Mucosa of descending colon (tissue), 3 donors: Measurements from ENCODE around the gene ABCG5. TPM values are rescaled to one million over a fixed set of nuclear protein-coding genes. Genes with fewer than 3 reads are reported as not detected.

Source experiments
- ATAC-seq: fragments of 200-7000 bp; cut with Tn5 transposase; one replicate; pipeline ENCODE4 v1.9.1; 2020; ENCODE audit warnings: mild to moderate bottlenecking, moderate library complexity
- DNase-seq, 3 donors: peaks; one replicate each; pipeline ENCODE4 v3.0.0-alpha.2; 2020
- H3K36me3 ChIP-seq: fragments of 200-600 bp; one replicate; pipeline ENCODE4 v1.8.0; 2021; ENCODE audit warnings: low read depth, mild to moderate bottlenecking
- H3K4me1 ChIP-seq: fragments of 200-600 bp; one replicate; pipeline ENCODE4 v1.8.0; 2021; ENCODE audit warnings: low read depth, mild to moderate bottlenecking
- H3K4me3 ChIP-seq: fragments of 200-600 bp; one replicate; pipeline ENCODE4 v1.8.0; 2021; ENCODE audit warnings: mild to moderate bottlenecking
- H3K9me3 ChIP-seq: fragments of 200-600 bp; one replicate; pipeline ENCODE4 v1.8.0; 2021; ENCODE audit warnings: mild to moderate bottlenecking
- intact Hi-C, 2 donors: fragments of 100-400 bp; cut with DNase I in 1 of 2; cut with micrococcal nuclease in 1 of 2; formaldehyde crosslinking; loops; one replicate each; pipeline versions ENCODE4 v1.11.0 to v1.11.1; 2022; cut with DNase I, micrococcal nuclease
- total RNA-seq, 3 donors: library from RNA; stranded (reverse); fragmentation: NEBNext Ultra II Directional in 2 of 3; extraction: Animal tissue kit (Norgen Biotek cat#: 25700) in 2 of 3; gene quantifications; one replicate each; pipeline versions ENCODE4 v1.2.1 to v1.2.4, GENCODE V29; 2021 to 2023
- TF ChIP-seq, protein P1 (sequence below): fragments of 200-600 bp; IDR thresholded peaks from one replicate; pipeline ENCODE4 v1.8.0; 2022; ENCODE audit warnings: antibody characterized with exemption, mild to moderate bottlenecking
- donor health status: DM: no; HTN: no; CAD: no; lungs with moderate emphysema.
- donor health status: DM: no; HTN: no; CAD: no.
- donor health status: DM: no; HTN: yes; CAD: no.

ABCG5 gene
- total RNA-seq, 3 donors from 2014 or later = 0.22 TPM; not detected in 2

DNA sequence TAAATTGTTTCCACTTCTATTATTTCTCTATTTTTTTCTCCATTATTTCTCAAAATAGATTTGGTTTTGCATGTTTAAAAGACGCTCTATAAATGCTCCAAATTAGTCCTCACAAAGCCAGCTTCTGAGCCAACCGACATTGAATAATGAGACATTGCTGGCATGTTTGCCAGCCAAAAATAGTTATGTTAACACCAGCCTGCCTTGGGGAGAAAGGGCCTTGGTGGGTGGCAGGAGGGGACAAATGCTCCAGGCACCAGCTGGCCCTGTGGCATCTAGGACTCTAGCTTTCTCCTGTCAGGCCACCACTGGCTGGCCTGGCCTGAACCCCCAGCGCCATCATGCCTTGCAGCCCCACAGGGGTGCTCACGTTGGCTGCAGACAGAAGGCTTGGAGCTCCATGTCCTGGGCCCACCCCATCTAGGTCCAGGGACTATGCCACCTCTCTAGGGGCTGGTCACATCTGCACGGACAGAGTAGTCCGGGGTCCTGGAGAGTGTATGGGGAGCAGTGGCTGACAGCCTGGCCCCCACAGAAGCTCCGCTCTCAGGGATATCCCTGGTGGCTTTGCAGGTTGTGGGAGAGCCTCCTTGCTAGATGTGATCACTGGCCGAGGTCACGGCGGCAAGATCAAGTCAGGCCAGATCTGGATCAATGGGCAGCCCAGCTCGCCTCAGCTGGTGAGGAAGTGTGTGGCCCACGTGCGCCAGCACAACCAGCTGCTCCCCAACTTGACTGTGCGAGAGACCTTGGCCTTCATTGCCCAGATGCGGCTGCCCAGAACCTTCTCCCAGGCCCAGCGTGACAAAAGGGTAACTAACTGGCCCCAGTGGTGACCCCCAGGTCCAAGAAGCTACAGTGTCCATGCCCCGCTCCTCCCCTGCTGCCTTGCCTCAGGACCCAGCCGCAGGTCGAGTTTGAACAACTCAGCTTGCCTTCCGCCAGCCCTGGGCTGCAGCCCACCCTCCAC, 12.7 kb upstream of the ABCG5 start:
- DNase-seq (no peak), ATAC-seq (no peak)
- H3K4me1 ChIP-seq = no peaks in the 10 kb centered on the region
- H3K9me3 ChIP-seq = no peaks in the 10 kb centered on the region
- intact Hi-C loops = no loop called here
- H3K36me3 ChIP-seq = no peaks in the 10 kb centered on the region
- TF ChIP-seq, protein P1, sequence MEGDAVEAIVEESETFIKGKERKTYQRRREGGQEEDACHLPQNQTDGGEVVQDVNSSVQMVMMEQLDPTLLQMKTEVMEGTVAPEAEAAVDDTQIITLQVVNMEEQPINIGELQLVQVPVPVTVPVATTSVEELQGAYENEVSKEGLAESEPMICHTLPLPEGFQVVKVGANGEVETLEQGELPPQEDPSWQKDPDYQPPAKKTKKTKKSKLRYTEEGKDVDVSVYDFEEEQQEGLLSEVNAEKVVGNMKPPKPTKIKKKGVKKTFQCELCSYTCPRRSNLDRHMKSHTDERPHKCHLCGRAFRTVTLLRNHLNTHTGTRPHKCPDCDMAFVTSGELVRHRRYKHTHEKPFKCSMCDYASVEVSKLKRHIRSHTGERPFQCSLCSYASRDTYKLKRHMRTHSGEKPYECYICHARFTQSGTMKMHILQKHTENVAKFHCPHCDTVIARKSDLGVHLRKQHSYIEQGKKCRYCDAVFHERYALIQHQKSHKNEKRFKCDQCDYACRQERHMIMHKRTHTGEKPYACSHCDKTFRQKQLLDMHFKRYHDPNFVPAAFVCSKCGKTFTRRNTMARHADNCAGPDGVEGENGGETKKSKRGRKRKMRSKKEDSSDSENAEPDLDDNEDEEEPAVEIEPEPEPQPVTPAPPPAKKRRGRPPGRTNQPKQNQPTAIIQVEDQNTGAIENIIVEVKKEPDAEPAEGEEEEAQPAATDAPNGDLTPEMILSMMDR = no peak
- no peak overlapping the region for H3K4me3 ChIP-seq

DNA sequence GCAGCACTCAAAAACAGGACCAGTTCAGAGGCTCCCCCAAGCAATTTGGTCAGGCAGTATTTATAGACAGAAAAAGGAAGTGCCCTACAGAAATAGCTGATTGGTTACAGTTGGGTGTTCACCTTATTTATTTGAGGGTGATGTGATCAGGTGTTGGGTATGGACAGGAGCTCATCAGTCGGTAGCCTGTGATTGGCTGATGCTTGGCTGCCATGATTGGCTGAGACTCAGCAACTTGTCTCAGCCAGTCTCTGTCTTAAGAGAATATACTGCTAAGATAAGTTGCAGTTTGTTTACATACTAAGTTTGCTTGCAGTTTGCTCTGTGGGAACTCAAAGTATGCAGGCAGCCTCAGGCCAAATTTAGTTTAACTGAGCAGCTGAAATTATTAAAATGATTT, 9.6 kb upstream of the ABCG5 start:
- TF ChIP-seq, protein P1 = no peak
- intact Hi-C loops = no loop called here
- peak; percentile 34 for ATAC-seq

DNA sequence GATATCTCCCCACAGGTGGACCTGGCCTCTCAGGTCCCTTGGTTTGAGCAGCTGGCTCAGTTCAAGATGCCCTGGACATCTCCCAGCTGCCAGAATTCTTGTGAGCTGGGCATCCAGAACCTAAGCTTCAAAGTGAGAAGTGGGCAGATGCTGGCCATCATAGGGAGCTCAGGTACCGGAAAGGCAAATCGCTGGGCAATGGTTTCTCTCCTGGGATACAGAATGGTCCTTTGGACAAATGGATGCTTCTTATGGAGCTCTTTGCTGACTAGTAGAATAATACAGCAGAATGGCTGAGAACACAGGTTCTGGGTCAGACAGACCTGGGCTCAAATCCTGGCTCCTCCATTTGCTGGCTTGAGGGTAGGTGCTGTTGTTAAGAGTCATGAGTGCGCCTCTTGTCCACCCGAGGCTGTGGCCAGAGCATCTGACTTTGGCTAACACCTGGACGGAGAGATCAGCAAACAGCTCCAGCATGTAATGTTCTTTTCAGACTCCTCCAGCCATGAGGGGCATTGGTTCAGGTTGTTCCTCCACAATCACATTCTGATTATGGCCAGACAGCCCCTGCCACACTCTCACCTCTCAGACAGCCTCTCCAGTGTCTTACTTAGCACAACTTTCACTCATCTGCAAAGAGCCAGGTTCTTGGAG, 7.6 kb upstream of the ABCG5 start:
- no peak for ATAC-seq
- Histone ChIP-seq H3K4me1 (no peaks in the 10 kb centered on the region), H3K4me3 (no peak overlapping the region), H3K36me3 (no peaks in the 10 kb centered on the region), H3K9me3 (no peaks in the 10 kb centered on the region)
- TF ChIP-seq, protein P1 = no peak
- intact Hi-C loops = no loop called here
- DNase-seq = no peak

More for the DNA sequence above, 9.6 kb upstream of the ABCG5 start:
- Histone ChIP-seq H3K36me3 (no peaks in the 10 kb centered on the region), H3K9me3 (no peaks in the 10 kb centered on the region), H3K4me1 (no peaks in the 10 kb centered on the region), H3K4me3 (no peak overlapping the region)
- DNase-seq = no peak

DNA sequence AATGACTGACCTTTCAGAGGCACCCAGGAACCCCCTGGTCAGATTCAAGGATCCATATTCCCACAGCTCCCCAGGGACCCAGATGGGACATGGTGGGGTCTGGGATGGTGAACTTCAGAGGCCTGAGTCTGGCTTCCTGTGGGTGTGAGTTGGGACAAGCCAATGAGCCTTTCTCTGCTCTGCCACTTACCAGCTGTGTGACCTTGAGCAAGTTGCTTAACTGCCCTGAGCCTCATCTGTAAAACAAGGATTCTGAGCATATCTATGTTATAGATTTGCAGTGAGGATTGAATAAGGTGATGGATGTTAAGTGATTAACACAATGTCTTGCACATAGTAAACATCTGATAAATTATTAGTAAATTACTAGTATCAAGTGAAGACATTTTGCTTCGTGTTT, 6.5 kb upstream of the ABCG5 start:
- no peak overlapping the region for H3K4me3 ChIP-seq
- intact Hi-C loops = no loop called here
- no peak for ATAC-seq
- no peak for DNase-seq
- TF ChIP-seq, protein P1 = no peak
- no peaks in the 10 kb centered on the region for H3K36me3 ChIP-seq
- H3K9me3 ChIP-seq = no peaks in the 10 kb centered on the region
- no peaks in the 10 kb centered on the region for H3K4me1 ChIP-seq

DNA sequence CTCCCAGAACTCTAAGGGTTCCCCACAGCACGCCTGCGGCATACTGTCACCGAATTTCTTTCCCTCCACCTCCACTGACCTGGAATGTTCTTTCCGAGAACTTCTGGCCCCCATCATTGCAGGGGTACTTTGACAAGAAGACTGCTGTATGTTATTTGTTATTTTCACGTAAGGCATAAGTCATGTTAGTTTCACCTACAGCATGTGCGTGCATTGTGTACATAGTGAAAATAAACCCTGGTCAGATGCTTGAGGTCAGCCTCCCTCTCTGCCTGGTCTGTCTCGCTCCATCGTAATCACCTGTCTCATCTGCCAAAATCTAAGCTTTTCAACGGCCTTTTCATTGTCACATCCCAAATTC, 4.2 kb upstream of the ABCG5 start:
- no peak for DNase-seq
- no peak for ATAC-seq
- no peak overlapping the region for H3K4me3 ChIP-seq
- TF ChIP-seq, protein P1 = no peak
- H3K4me1 ChIP-seq = no peaks in the 10 kb centered on the region
- H3K9me3 ChIP-seq = no peaks in the 10 kb centered on the region
- intact Hi-C loops = no loop called here
- H3K36me3 ChIP-seq = no peaks in the 10 kb centered on the region
